NCI-H146 (cell line): ENCODE results near the gene VIT.
"Not testable (repeated sequence)": the region's sequence is repeated elsewhere in the genome, so short reads cannot be mapped to it uniquely, and the experiment has no call there.

Experiments
- DNase-seq: peaks from one replicate; lab custom pipeline; 2025; lab: John Stamatoyannopoulos, UW

VIT gene

GRCh38 chr2:36807223-36807886 is 110.8 kb downstream of the VIT start:
- no peak for DNase-seq

DNA sequence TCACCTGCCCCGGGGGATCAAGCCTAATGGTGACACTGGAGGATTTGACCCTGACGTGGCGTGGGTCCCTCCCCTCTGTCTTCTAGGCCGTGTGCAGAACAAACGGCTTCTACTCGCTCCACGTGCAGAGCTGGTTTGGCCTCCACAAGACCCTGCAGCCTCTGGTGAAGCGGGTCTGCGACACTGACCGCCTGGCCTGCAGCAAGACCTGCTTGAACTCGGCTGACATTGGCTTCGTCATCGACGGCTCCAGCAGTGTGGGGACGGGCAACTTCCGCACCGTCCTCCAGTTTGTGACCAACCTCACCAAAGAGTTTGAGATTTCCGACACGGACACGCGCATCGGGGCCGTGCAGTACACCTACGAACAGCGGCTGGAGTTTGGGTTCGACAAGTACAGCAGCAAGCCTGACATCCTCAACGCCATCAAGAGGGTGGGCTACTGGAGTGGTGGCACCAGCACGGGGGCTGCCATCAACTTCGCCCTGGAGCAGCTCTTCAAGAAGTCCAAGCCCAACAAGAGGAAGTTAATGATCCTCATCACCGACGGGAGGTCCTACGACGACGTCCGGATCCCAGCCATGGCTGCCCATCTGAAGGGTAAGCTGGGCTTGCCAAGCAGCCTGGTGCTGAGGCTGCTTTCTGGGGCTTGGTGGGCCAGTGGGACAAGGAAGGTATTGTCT is 112.0 kb downstream of the VIT start:
- DNase-seq = no peak

DNA sequence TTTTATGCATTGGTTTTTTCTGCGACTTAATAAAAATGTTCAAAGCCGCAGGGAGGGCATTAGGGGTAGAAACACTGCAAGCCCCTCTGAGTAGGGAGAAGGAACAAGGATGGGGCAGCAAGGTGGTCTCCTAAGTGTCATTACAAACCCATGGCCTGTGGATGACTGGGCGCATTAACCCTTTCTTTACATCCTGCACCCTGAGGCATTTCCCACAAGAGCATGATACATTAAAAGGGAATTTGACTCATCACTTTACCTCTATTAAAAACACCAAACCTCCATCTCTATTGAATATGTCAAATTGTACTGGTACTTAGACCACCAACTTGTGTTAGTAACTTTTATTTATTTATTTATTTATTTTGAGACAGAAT is 112.5 kb downstream of the VIT start:
- no peak for DNase-seq

GRCh38 chr2:36811071-36811470 is 114.6 kb downstream of the VIT start:
- no peak for DNase-seq

- DNase-seq = no peak
Observed at GRCh38 chr2:36812196-36812595, 115.7 kb downstream of the VIT start.

- DNase-seq = no peak
Observed at GRCh38 chr2:36818542-36818941, 122.0 kb downstream of the VIT start.

- no peak for DNase-seq
Observed at GRCh38 chr2:36819095-36819711, 122.7 kb downstream of the VIT start.

DNA sequence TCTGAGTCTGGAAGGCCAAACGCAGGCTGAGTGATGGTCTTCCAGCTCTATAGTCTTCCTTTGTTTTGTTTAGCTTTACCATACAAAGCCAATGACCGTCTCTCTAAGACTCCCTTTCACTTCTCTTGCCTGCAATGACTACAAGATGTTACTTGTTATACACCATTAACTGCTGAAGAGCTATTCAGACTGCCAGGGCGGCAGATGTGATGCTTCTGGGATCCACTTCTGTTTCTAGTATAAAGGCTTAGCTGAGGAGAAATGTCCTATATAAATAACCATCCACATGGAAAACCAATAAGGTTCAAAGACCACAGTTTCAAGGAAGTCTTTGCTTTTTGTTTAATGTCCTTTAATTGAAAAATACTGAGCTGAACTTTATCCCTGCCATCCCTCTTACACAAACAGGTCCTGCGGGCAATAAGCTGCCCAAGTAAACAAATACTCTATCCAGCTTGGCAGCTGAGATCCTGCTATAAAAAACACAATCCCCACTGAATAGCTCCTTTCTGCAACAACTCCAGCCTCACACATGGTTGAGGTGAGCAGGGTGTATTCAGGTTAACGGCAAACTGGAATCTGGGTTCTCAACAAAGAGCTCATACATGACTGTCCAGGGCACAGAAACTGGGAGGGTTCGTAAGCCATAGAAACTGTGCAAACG is 124.6 kb downstream of the VIT start:
- no peak for DNase-seq

GRCh38 chr2:36823862-36824261 is 127.4 kb downstream of the VIT start:
- peak; percentile 7 for DNase-seq

DNA sequence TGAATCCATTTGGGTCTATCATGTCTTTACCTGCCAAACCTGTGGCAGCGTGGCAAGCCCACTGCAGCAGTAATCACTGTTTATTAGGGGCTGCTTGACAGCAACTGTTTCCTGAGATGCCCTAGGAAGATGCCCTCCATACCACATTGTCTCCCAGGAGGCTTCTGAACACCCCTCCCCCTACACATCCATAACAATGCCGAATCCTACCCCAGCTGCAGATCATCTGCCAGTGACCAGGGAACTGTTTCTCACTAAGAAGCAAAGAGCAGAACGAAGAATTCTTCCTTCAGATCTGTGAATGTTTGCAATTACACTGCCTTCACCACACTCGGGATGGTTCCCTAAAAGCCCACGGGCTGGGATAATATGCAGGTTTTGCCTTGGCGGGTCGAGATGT is 127.8 kb downstream of the VIT start:
- DNase-seq = no peak

DNA sequence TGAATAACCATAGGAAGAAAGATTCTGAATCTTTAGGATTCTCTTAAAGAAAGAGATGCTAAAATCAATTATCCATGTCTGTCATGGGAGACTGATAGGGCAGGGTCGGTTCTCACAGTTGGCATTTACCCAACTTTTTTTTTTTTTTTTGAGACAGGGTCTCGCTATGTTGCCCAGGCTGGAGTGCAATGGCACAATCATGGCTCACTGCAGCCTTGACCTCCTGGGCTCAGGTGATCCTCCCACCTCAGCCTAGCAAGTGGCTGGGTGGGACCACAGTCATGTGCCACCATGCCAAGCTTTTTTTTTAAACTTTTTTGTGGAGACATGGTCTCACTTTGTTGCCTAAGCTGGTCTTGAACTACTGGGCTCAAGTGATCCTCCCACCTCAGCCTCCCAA is 128.2 kb downstream of the VIT start:
- DNase-seq = not testable (repeated sequence)

- no peak for DNase-seq
Observed at GRCh38 chr2:36831185-36831584, 134.7 kb downstream of the VIT start.

GRCh38 chr2:36834203-36834602 is 137.7 kb downstream of the VIT start:
- no peak for DNase-seq

DNA sequence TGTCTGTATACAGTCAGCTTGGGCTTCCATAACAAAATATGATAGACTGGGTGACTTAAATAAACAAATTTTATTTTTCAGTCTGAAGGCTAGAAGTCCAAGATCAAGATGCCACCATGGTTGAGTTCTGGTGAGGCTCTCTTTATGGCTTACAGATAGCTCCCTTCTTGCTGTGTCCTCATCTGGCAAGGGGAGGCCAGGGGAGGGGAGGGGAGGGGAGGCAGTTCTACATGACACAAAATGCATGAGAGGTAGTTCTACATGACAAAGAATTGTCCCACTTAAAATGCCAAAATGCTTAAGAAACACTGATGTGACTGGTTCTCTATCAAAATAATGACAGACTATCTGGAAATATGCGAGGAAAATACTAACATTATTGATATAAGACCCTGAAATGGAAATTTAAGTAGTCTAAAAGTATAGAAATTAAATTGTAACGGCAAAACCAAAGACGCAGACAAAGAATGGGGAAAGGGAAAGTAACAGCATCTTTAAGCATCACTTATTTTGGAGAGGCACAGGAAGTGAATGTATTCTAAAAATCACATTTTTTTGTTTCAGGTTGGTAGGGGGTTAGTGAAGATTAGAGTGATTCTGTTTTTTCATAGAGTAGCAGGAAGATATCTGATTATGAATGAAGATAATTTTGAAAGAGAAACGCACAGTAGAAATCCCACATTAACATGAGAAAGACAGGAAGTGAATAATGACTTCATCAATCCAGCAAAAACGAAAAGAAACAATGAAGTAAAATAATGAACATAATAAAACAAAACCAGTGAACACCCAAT is 138.4 kb downstream of the VIT start:
- DNase-seq = no peak

DNA sequence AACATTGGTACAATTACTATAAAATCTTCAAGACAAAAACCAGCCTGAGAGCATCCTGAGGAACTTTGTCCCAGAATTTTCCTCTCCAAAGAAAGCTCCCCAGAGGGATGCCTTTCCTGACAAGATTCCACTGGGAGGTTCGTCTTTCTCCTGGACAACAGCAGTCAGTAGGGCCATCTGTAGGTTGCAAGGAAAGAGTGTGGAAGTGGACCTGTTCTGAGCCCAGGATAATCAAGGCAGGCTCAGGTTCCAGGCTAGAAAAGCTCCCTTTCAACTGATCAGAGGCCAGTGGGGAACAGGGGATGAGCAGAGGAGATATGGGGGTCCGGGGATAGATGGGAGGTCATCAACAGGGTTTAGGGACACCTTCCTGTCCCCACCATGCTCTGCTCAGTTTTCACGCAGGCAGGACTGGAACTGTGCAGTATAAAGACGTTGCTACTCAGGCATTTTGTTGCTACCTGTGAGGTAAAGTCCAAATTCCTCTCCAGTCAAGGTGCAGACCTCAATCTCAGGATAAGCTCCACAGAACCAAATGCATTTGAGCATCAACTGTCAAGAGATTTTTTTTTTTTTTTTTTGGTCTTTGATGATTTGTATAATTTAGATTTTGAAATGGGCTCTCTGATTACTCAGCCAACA is 143.6 kb downstream of the VIT start:
- no peak for DNase-seq

DNA sequence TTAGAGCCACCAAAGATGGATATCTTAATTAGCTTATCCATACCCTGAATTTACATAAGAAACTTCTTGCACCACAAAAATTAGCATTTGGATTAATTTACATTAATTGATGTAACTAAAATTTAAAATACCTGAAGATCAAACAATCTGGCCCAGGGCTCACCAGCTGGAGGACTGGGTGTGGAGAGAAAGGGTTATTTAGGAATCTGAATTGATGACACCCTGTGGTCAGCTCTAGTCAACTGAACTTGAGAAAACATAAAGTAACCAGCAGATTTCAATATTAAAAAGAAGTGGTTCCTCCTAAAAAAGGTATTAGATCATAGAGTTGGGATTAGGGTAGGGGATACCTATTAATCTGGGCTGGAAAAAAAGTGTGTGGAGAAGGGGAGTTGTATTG is 147.3 kb downstream of the VIT start:
- no peak for DNase-seq

DNA sequence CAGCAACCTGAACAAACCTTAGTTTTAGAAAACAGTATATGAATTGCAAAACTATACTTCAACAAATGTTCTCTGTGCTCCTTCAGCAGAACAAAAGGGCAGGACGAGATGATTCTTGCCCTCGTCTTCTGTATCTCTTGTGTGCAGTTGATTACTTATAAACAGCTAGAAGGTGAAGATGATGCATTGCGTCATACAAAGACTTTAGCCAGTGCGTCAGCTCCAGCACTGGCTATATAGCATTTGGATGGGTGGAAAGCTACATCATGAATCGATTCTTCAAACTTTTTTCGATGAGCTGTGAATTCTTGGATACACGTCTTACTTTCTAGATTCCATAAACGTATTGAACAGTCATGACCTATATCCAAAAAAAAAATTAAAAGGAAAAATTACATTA is 152.8 kb downstream of the VIT start:
- no peak for DNase-seq

DNA sequence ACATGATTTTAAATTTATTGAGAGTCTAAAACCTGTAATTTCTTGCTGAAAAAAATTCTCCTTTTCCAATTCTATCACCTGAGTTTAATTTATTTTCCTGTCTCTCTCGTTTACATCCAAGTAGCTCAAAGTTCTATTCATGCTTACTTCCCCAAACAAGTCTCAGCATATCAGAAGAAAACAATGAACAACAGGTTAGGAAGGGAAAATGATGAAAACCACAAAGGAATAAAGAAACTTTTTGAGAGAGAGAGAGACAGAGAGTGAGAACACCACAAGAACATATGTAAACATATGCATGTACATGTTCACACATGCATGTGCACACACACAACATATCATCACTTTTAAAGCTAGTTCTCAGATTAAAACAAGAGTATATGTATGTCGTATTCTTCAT is 157.7 kb downstream of the VIT start:
- DNase-seq = no peak

- DNase-seq = no peak
Observed at GRCh38 chr2:36855429-36855828, 158.9 kb downstream of the VIT start.

DNA sequence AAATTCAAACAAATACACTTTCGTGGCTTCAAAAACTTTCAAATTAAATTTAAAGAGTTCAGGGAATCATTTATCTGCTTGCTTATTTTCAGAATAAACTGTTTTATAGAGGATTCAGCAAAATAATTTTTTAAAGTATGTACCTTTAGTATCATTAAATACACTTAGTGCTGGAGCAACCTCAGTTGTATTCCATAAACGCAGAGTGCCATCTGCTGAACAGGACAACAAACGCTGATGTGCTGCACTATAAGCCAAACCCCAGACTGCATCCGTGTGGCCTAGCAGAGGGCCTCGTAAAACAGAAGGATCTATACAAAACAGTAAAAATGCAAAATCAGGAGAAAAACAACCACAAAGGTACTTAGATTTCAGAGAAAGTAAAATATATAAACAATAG is 161.2 kb downstream of the VIT start:
- DNase-seq = no peak

DNA sequence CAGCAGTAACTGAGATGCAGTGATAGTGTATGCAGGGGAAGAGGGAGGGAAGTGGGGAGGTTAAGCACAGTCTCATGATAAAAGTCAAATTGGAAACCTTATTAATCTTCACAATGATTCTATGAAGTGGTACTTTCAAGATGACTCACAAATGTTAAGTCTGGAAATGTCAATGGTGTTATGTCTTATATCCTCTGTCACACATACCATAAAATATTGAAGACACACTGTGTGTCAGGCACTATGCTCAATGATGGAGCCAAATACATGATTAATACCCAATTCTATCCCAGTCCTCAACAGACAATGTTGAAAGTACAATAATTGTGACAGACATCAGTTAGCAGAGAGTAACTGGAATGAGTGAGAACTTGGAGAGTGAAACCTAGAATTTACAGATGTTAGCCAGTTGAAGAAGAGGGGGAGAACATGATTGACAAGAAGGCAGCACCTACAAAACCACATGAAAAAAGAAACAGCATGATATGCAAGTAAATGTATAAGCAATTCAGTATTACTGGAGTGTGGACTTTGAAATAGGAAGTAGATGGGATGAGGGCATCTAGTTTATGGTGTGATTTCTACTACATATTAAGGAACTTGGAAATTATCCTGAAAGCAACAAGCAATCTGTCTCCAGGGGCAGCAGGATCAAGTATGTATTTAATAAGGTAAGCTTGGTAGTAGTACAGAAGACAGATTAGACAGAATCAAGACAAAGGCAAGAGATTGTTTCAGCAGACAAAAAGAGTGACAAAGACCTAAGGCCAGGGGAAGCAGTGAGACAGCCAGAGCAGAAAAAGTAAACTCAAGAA is 162.3 kb downstream of the VIT start:
- DNase-seq = no peak
